Tibial nerve (tissue), 4 donors: ENCODE measurements around the gene CALCOCO1.

ENCODE experiments used
- EP300 ChIP-seq, 2 donors: sonication (generic); formaldehyde crosslinking; IDR thresholded peaks; one replicate each; pipeline ENCODE4 v1.6.1; 2017; ENCODE audit warnings: antibody characterized with exemption in 2 of 2, mild to moderate bottlenecking in 1 of 2
- TF ChIP-seq, protein P1 (sequence below), 5 experiments: fragments of 200-600 bp in 3 of 5; fragments of 450-650 bp in 2 of 5; sonication (generic) in 3 of 5; IDR thresholded peaks; one replicate each; pipeline ENCODE4 v1.5.1; 2016 to 2019; ENCODE audit warnings: antibody characterized with exemption in 5 of 5, mild to moderate bottlenecking in 3 of 5, moderate library complexity in 2 of 5

DNA sequence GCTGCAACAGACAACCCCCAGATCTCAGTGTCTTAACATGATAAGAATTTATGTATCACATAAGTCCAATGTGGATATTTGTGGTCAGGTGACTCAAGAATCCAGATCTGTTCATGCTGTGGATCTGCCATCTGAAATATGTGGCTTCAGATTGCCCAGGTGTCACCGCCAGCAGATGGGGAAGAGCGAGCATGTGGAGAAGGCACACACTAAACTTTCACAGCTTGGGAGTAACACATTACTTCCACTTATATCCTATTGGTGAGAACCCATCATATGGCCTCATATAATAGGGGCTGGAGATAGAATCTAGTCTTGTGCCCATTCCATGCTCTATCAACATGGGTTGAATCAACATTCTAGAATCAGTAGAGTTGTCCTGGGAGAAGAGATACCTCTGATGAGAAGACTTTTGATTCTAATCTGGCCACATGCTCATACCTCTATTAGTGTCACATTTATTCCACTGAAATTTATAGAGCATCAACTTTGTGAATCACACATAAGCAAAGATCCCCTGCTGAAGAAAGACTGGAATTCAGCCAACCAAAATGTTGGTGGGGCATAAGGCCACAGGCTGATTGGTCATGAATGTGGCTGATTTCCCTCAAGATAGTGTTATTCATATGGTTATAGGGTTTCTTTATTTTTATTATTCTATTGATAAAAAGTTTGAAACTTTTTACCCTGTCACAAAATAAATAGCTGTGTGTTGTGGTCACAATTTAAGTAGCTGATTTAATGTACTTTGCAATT lies 6.0 kb upstream of the CALCOCO1 start:
- no peak for TF ChIP-seq EP300 (IDR thresholded peaks at IDR 0.05)
- TF ChIP-seq, protein P1, sequence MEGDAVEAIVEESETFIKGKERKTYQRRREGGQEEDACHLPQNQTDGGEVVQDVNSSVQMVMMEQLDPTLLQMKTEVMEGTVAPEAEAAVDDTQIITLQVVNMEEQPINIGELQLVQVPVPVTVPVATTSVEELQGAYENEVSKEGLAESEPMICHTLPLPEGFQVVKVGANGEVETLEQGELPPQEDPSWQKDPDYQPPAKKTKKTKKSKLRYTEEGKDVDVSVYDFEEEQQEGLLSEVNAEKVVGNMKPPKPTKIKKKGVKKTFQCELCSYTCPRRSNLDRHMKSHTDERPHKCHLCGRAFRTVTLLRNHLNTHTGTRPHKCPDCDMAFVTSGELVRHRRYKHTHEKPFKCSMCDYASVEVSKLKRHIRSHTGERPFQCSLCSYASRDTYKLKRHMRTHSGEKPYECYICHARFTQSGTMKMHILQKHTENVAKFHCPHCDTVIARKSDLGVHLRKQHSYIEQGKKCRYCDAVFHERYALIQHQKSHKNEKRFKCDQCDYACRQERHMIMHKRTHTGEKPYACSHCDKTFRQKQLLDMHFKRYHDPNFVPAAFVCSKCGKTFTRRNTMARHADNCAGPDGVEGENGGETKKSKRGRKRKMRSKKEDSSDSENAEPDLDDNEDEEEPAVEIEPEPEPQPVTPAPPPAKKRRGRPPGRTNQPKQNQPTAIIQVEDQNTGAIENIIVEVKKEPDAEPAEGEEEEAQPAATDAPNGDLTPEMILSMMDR (IDR thresholded peaks at IDR 0.05), result no peak
